ENCODE data around the gene HIVEP1.

- TF ChIP-seq CTCF (IDR thresholded peaks at IDR 0.05) (no peak), POLR2A (IDR thresholded peaks at IDR 0.05) (no peak)
These were observed 186.7 kb downstream of the HIVEP1 start for GRCh38 chr6:12198851-12199250.

Measured in testis (tissue), 2 donors.